Trophoblast cell (in vitro differentiated cells and primary cell): ENCODE measurements around the gene MARCHF10.

Experiments used
- DNase-seq, 2 donors: peaks; one replicate each; pipeline ENCODE4 v3.0.0-alpha.2; 2016
- H2AFZ ChIP-seq: 2 replicates; pipeline ENCODE4 v1.6.1; 2013; ENCODE audit warnings: low read length, moderate library complexity, mild to moderate bottlenecking; ENCODE audit not compliant: insufficient read depth, poor library complexity
- H2AK5ac ChIP-seq: 2 replicates; pipeline ENCODE4 v1.6.1; 2013; ENCODE audit warnings: mild to moderate bottlenecking, low read length
- H2BK120ac ChIP-seq: 2 replicates; pipeline ENCODE4 v1.6.1; 2013; ENCODE audit warnings: low read length, mild to moderate bottlenecking, moderate library complexity; ENCODE audit not compliant: insufficient read depth, poor library complexity
- H2BK12ac ChIP-seq: 2 replicates; pipeline ENCODE4 v1.6.1; 2013; ENCODE audit warnings: mild to moderate bottlenecking, low read length, moderate library complexity
- H2BK5ac ChIP-seq: 2 replicates; pipeline ENCODE4 v1.6.1; 2013; ENCODE audit warnings: low read length, low read depth, moderate library complexity, mild to moderate bottlenecking; ENCODE audit not compliant: poor library complexity
- H3K14ac ChIP-seq: 2 replicates; pipeline ENCODE4 v1.6.1; 2013; ENCODE audit warnings: mild to moderate bottlenecking, low read length
- H3K18ac ChIP-seq: 2 replicates; pipeline ENCODE4 v1.6.1; 2013; ENCODE audit warnings: mild to moderate bottlenecking, low read length
- H3K23ac ChIP-seq: 2 replicates; pipeline ENCODE4 v1.6.1; 2013; ENCODE audit warnings: low read length
- H3K27ac ChIP-seq: 2 replicates; pipeline ENCODE4 v1.5.1; 2013; ENCODE audit warnings: low read depth, mild to moderate bottlenecking, inconsistent platforms, low read length, moderate library complexity
- H3K27me3 ChIP-seq: 2 replicates; pipeline ENCODE4 v1.6.1; 2013; ENCODE audit warnings: inconsistent platforms, mild to moderate bottlenecking, low read length, moderate library complexity; ENCODE audit not compliant: insufficient read depth
- H3K36me3 ChIP-seq, 2 experiments: 1 replicate in 1 of 2; 2 replicates in 1 of 2; pipeline ENCODE4 v1.6.1; 2013; ENCODE audit warnings: low read length in 2 of 2, mild to moderate bottlenecking in 2 of 2, moderate library complexity in 1 of 2; ENCODE audit not compliant: insufficient read depth in 2 of 2, control insufficient read depth in 1 of 2
- H3K4ac ChIP-seq: 2 replicates; pipeline ENCODE4 v1.6.1; 2013; ENCODE audit warnings: low read depth, mild to moderate bottlenecking, low read length, moderate library complexity
- H3K4me1 ChIP-seq, 2 experiments: 1 replicate in 1 of 2; 2 replicates in 1 of 2; pipeline ENCODE4 v1.6.1; 2013; ENCODE audit warnings: low read length in 2 of 2, mild to moderate bottlenecking in 2 of 2, moderate library complexity in 1 of 2; ENCODE audit not compliant: insufficient read depth in 2 of 2, control insufficient read depth in 1 of 2
- H3K4me2 ChIP-seq: 2 replicates; pipeline ENCODE4 v1.6.1; 2013; ENCODE audit warnings: inconsistent platforms, mild to moderate bottlenecking, low read length, moderate library complexity
- H3K4me3 ChIP-seq: 2 replicates; pipeline ENCODE4 v1.5.1; 2013; ENCODE audit warnings: mild to moderate bottlenecking, low read depth, low read length, inconsistent platforms
- H3K79me1 ChIP-seq: one replicate; pipeline ENCODE4 v1.6.1; 2013; ENCODE audit warnings: low read length
- H3K79me2 ChIP-seq: 2 replicates; pipeline ENCODE4 v1.6.1; 2013; ENCODE audit warnings: low read length, mild to moderate bottlenecking; ENCODE audit not compliant: control insufficient read depth, insufficient read depth, poor library complexity
- H3K9ac ChIP-seq: 2 replicates; pipeline ENCODE4 v1.6.1; 2013; ENCODE audit warnings: mild to moderate bottlenecking, low read length
- H3K9me3 ChIP-seq: 2 replicates; pipeline ENCODE4 v1.6.1; 2013; ENCODE audit warnings: low read depth, mild to moderate bottlenecking, control low read depth, inconsistent platforms, low read length; ENCODE audit not compliant: insufficient read depth
- H4K12ac ChIP-seq: 2 replicates; pipeline ENCODE4 v1.6.1; 2013; ENCODE audit warnings: low read depth, mild to moderate bottlenecking, low read length, moderate library complexity
- H4K8ac ChIP-seq: 2 replicates; pipeline ENCODE4 v1.6.1; 2013; ENCODE audit warnings: low read depth, mild to moderate bottlenecking, low read length, moderate library complexity
- H4K91ac ChIP-seq: one replicate; pipeline ENCODE4 v1.6.1; 2013; ENCODE audit warnings: low read depth, mild to moderate bottlenecking, low read length, moderate library complexity
- WGBS: extraction: QIAGEN DNeasy Blood & Tissue Kit; methylation state at CpG from one replicate; pipeline ENCODE4 v1.1.7; 2013; ENCODE audit warnings: missing lambda C conversion rate; ENCODE audit not compliant: insufficient read length, insufficient coverage; ENCODE audit errors: extremely low coverage; 5-methylcytosine and 5-hydroxymethylcytosine counted together

MARCHF10 gene

DNA sequence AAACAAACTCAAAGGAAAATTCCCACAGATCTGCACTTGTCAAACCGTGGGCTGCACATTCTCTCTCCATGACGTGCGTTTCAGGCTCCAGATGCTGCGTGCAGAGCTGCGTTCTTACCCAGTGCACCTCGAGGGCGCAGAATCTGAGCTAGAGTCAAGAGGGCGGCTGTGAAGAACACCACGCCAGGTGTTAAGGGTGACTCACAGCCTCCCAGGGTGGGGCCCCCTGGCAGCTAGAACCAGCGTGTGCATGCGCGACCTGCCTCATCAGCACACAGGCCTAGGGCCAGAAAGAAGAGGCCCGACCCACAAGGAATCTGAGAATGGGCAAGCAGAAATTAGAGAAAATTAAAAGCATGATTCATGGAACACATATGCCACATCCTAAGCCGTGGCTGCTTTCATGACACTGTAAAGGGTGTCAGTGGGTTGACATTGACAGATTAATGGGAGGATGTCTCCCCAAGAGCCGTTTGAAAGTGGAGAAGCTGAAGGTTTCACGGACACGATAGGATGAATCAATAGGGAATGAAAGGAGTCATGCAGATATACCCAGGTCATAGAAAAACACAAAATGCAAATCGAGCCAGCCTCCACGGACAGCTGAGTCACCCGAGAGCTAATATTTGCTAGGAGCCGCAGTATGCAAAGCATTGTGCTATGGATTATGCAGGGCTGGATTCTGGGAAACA, 29.0 kb downstream of the MARCHF10 start:
- no peak overlapping the region for H2BK5ac ChIP-seq
- H3K4ac ChIP-seq, result no peak overlapping the region
- no peak overlapping the region for H3K9ac ChIP-seq
- no peaks in the 10 kb centered on the region for H3K27me3 ChIP-seq
- peak overlapping the region; percentile 20 for H4K91ac ChIP-seq
- no peak overlapping the region for H3K18ac ChIP-seq
- peak; percentile 96 to 97 for DNase-seq
- WGBS, result no CpG with 5 or more reads among the region's 21 CpGs
- H2BK12ac ChIP-seq, result peak overlapping the region; percentile 18
- no peak overlapping the region for H3K23ac ChIP-seq
- peak overlapping the region; percentile 32 for H3K4me2 ChIP-seq
- H3K4me3 ChIP-seq, result no peak overlapping the region
- peaks cover 10 to 16% of the 10 kb centered on the region in 2 experiments for H3K4me1 ChIP-seq
- no peaks in the 10 kb centered on the region for H3K9me3 ChIP-seq
- H3K79me1 ChIP-seq, result peaks cover 6% of the 10 kb centered on the region
- H2BK120ac ChIP-seq, result no peak overlapping the region
- H2AK5ac ChIP-seq, result no peak overlapping the region
- H3K36me3 ChIP-seq, result no peaks in the 10 kb centered on the region
- no peak overlapping the region for H4K8ac ChIP-seq
- no peaks in the 10 kb centered on the region for H3K79me2 ChIP-seq
- H3K14ac ChIP-seq, result no peak overlapping the region
- peak overlapping the region; percentile 62 for H3K27ac ChIP-seq
- no peak overlapping the region for H2AFZ ChIP-seq
- no peak overlapping the region for H4K12ac ChIP-seq

DNA sequence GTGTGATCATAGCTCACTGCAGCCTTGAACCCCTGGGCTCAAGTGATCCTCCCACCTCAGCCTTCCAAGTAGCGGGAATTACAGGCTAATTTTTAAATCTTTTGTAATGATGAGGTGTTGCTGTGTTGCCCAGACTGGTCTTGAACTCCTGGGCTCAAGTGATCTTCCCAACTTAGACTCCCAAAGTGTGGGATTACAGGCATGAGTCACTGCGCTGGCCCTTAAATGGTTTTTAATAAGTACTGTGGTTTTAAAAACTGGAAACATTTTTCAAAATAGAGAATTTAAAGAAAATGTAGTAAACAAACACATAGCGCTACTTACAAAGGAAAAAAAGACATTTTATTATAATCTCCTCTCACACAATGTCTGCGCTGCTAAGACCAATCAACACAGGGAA, 32.2 kb downstream of the MARCHF10 start:
- H3K79me2 ChIP-seq, result no peaks in the 10 kb centered on the region
- no peak overlapping the region for H3K23ac ChIP-seq
- no peak overlapping the region for H3K4me3 ChIP-seq
- H3K4ac ChIP-seq, result no peak overlapping the region
- H3K36me3 ChIP-seq, result no peaks in the 10 kb centered on the region
- WGBS, result no CpG with 5 or more reads among the region's 4 CpGs
- no peak overlapping the region for H2BK12ac ChIP-seq
- H2BK120ac ChIP-seq, result no peak overlapping the region
- H3K14ac ChIP-seq, result no peak overlapping the region
- no peaks in the 10 kb centered on the region for H3K9me3 ChIP-seq
- H3K4me2 ChIP-seq, result no peak overlapping the region
- no peak overlapping the region for H3K27ac ChIP-seq
- no peak overlapping the region for H2BK5ac ChIP-seq
- no peak for DNase-seq
- no peak overlapping the region for H2AFZ ChIP-seq
- H4K8ac ChIP-seq, result no peak overlapping the region
- no peak overlapping the region for H4K12ac ChIP-seq
- H3K4me1 ChIP-seq, result peaks cover 10 to 16% of the 10 kb centered on the region in 2 experiments
- H3K79me1 ChIP-seq, result peaks cover 6% of the 10 kb centered on the region
- H4K91ac ChIP-seq, result no peak overlapping the region
- no peak overlapping the region for H3K18ac ChIP-seq
- no peak overlapping the region for H3K9ac ChIP-seq
- no peak overlapping the region for H2AK5ac ChIP-seq
- H3K27me3 ChIP-seq, result no peaks in the 10 kb centered on the region

DNA sequence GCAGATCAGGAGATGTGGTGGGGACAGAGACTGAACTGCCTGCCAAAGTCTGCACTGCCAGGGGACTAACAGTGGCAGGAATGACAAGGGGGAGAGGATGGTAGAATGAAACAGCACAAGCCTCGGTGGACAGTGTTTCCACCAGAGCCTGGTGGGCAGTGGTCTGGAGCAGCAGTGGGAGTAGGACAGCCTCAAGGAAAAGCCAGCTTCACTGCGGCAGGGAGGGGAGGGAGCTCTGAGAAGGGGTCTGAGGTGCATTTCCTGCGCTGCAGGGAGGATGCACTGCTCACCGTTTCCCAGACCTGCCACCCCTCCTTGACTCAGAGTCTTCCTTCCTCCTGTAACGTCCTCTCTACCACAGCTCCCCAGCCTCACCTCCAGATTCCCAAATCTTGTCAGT, 33.8 kb downstream of the MARCHF10 start:
- H3K27me3 ChIP-seq, result no peaks in the 10 kb centered on the region
- H4K91ac ChIP-seq, result no peak overlapping the region
- H2AFZ ChIP-seq, result no peak overlapping the region
- H3K14ac ChIP-seq, result no peak overlapping the region
- H3K4ac ChIP-seq, result no peak overlapping the region
- H3K4me2 ChIP-seq, result no peak overlapping the region
- DNase-seq, result no peak
- H4K8ac ChIP-seq, result no peak overlapping the region
- H3K9ac ChIP-seq, result no peak overlapping the region
- H2AK5ac ChIP-seq, result no peak overlapping the region
- no peak overlapping the region for H3K18ac ChIP-seq
- H3K79me2 ChIP-seq, result no peaks in the 10 kb centered on the region
- no CpG with 5 or more reads among the region's 5 CpGs for WGBS
- H3K27ac ChIP-seq, result no peak overlapping the region
- H3K79me1 ChIP-seq, result peaks cover 3% of the 10 kb centered on the region
- H3K4me3 ChIP-seq, result no peak overlapping the region
- peak overlapping the region; percentile 70 for H2BK12ac ChIP-seq
- H3K36me3 ChIP-seq, result no peaks in the 10 kb centered on the region
- no peak overlapping the region for H3K23ac ChIP-seq
- H2BK5ac ChIP-seq, result no peak overlapping the region
- H3K9me3 ChIP-seq, result no peaks in the 10 kb centered on the region
- peak overlapping the region; percentile 5 for H2BK120ac ChIP-seq
- H4K12ac ChIP-seq, result no peak overlapping the region
- peaks cover 7 to 9% of the 10 kb centered on the region in 2 experiments for H3K4me1 ChIP-seq

DNA sequence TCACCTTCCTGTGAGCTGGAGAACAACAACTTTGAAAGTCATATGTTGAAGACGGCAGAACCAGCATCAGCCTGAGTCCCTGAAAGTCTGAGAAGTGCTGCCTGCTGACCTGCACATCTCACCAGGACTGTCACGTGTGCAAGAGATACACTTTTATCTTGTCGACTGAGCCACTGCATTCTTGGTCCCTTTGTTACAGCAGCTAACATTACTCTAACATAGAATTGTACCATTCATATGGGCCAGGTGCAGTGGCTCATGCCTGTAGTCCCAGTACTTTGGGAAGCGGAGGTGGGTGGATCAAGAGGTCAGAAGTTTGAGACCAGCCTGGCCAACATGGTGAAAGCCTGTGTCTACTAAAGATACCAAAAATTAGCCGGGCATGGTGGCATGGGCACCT, 40.1 kb downstream of the MARCHF10 start:
- no peak for DNase-seq

More for the DNA sequence above, 40.1 kb downstream of the MARCHF10 start:
- Histone ChIP-seq H4K8ac (no peak overlapping the region), H2AK5ac (no peak overlapping the region), H3K79me1 (no peaks in the 10 kb centered on the region), H3K23ac (no peak overlapping the region), H2BK120ac (no peak overlapping the region), H3K79me2 (no peaks in the 10 kb centered on the region), H3K18ac (no peak overlapping the region), H3K4me2 (no peak overlapping the region), H3K36me3 (no peaks in the 10 kb centered on the region), H3K9me3 (no peaks in the 10 kb centered on the region), H2BK12ac (no peak overlapping the region), H2AFZ (no peak overlapping the region), H2BK5ac (no peak overlapping the region), H3K4ac (no peak overlapping the region), H4K91ac (no peak overlapping the region), H3K4me3 (no peak overlapping the region), H3K14ac (no peak overlapping the region), H4K12ac (no peak overlapping the region), H3K27ac (no peak overlapping the region), H3K27me3 (no peaks in the 10 kb centered on the region), H3K9ac (no peak overlapping the region), H3K4me1 (no peaks in the 10 kb centered on the region)
- WGBS, result no CpG with 5 or more reads among the region's 5 CpGs
